Activated CD4-positive, alpha-beta T cell treated with anti-CD3 and anti-CD28 coated beads, Interleukin-2, amount 10 ng/mL, durations not matched to agents 7 days and 5 days (primary cell): ENCODE data around the gene CCDC90B. TPM values are rescaled to one million over a fixed set of nuclear protein-coding genes. Genes with fewer than 3 reads are reported as not detected.
"Not testable (repeated sequence)": the region's sequence is repeated elsewhere in the genome, so short reads cannot be mapped to it uniquely, and the experiment has no call there.

ENCODE experiments used
- CTCF ChIA-PET: fragments of 350-600 bp; sonication (Branson Sonifier 250); formaldehyde crosslinking; loops from one replicate; lab custom pipeline; 2021; ENCODE audit warnings: antibody characterized with exemption; lab: Charles Lee
- POLR2A ChIA-PET: fragments of 350-600 bp; sonication (Branson Sonifier 250); formaldehyde crosslinking; loops from one replicate; lab custom pipeline; 2021; ENCODE audit warnings: antibody characterized with exemption; lab: Charles Lee
- DNase-seq: peaks from one replicate; pipeline ENCODE4 v3.0.0-alpha.2; 2020
- H3K27ac Mint-ChIP-seq: one replicate; pipeline ENCODE4 v1.8.0; 2021; ENCODE audit warnings: mild to moderate bottlenecking, moderate library complexity, mixed read lengths
- H3K27me3 Mint-ChIP-seq: one replicate; pipeline ENCODE4 v1.8.0; 2021; ENCODE audit warnings: mixed read lengths
- H3K36me3 Mint-ChIP-seq: one replicate; pipeline ENCODE4 v1.8.0; 2021; ENCODE audit warnings: low read depth, mixed read lengths
- H3K4me1 Mint-ChIP-seq: one replicate; pipeline ENCODE4 v1.8.0; 2021; ENCODE audit warnings: mixed read lengths
- H3K4me3 Mint-ChIP-seq: one replicate; pipeline ENCODE4 v1.8.0; 2021; ENCODE audit warnings: mild to moderate bottlenecking, moderate library complexity, mixed read lengths
- H3K9me3 Mint-ChIP-seq: one replicate; pipeline ENCODE4 v1.8.0; 2021; ENCODE audit warnings: mixed read lengths
- total RNA-seq, 2 experiments: library from RNA; stranded (reverse); gene quantifications; one replicate each; pipeline ENCODE4 v1.2.3, GENCODE V29; 2021

Gene CCDC90B
- total RNA-seq = 10 to 100 TPM; 27.9 to 38.5 TPM

GRCh38 chr11:83285771-83286528 lies at the start of gene CCDC90B:
Gene CCDC90B, minus strand, starts transcription at chr11:83286367. Its CDS starts 395 bp downstream, at chr11:83285972.
- H3K27ac Mint-ChIP-seq = peak within 1 kb of the TSS; percentile 97
- peaks cover 33% of the 10 kb centered on the region for H3K4me1 Mint-ChIP-seq
- CTCF ChIA-PET = no interaction called here
- POLR2A ChIA-PET = no interaction called here
- peaks cover 2% of the 10 kb centered on the region for H3K27me3 Mint-ChIP-seq
- DNase-seq = peak; percentile 96
- H3K36me3 Mint-ChIP-seq = peaks cover 8% of the 10 kb centered on the region
- peaks cover 6% of the 10 kb centered on the region for H3K9me3 Mint-ChIP-seq
- H3K4me3 Mint-ChIP-seq = peak within 1 kb of the TSS; percentile 88

GRCh38 chr11:83335446-83336070 lies 49.4 kb upstream of the CCDC90B start:
- Mint-ChIP-seq H3K4me1 (no peaks in the 10 kb centered on the region), H3K36me3 (no peaks in the 10 kb centered on the region), H3K9me3 (no peaks in the 10 kb centered on the region), H3K27me3 (peaks cover 2% of the 10 kb centered on the region), H3K27ac (no peak overlapping the region), H3K4me3 (no peak overlapping the region)
- CTCF ChIA-PET = interaction anchor here (1.3 kb wide), 1 partner anchor 14 kb away, joined by 3 read pairs; no protein-coding TSS in a partner anchor
- DNase-seq = no peak
- POLR2A ChIA-PET = no interaction called here

- Mint-ChIP-seq H3K4me3 (no peak overlapping the region), H3K27me3 (no peaks in the 10 kb centered on the region), H3K27ac (no peak overlapping the region), H3K4me1 (no peaks in the 10 kb centered on the region), H3K9me3 (peaks cover 5% of the 10 kb centered on the region), H3K36me3 (no peaks in the 10 kb centered on the region)
- POLR2A ChIA-PET = no interaction called here
- CTCF ChIA-PET = interaction anchor here (0.7 kb wide), 1 partner anchor 258 kb away, joined by 4 read pairs; no protein-coding TSS in a partner anchor
- DNase-seq = no peak
Measured at GRCh38 chr11:83330303-83330702, 44.1 kb upstream of the CCDC90B start.

- Mint-ChIP-seq H3K9me3 (peaks cover 5% of the 10 kb centered on the region), H3K27me3 (peaks cover 20% of the 10 kb centered on the region), H3K4me3 (no peak overlapping the region), H3K27ac (no peak overlapping the region), H3K4me1 (no peaks in the 10 kb centered on the region), H3K36me3 (no peaks in the 10 kb centered on the region)
- DNase-seq = no peak
- ChIA-PET CTCF (no interaction called here), POLR2A (no interaction called here)
Measured at GRCh38 chr11:83326326-83326725, 40.2 kb upstream of the CCDC90B start.

GRCh38 chr11:83319346-83319745 lies 33.2 kb upstream of the CCDC90B start:
- Mint-ChIP-seq H3K9me3 (no peaks in the 10 kb centered on the region), H3K27ac (no peak overlapping the region), H3K4me3 (no peak overlapping the region), H3K27me3 (peaks cover 22% of the 10 kb centered on the region), H3K4me1 (no peaks in the 10 kb centered on the region), H3K36me3 (no peaks in the 10 kb centered on the region)
- CTCF ChIA-PET = no interaction called here
- POLR2A ChIA-PET = no interaction called here
- no peak for DNase-seq

GRCh38 chr11:83318931-83319330 lies 32.8 kb upstream of the CCDC90B start:
- Mint-ChIP-seq H3K4me1 (no peaks in the 10 kb centered on the region), H3K27me3 (peaks cover 19% of the 10 kb centered on the region), H3K4me3 (no peak overlapping the region), H3K36me3 (no peaks in the 10 kb centered on the region), H3K27ac (no peak overlapping the region), H3K9me3 (no peaks in the 10 kb centered on the region)
- POLR2A ChIA-PET = no interaction called here
- DNase-seq = no peak
- CTCF ChIA-PET = no interaction called here

GRCh38 chr11:83317757-83318690 lies 31.9 kb upstream of the CCDC90B start:
- H3K27me3 Mint-ChIP-seq = peaks cover 10% of the 10 kb centered on the region
- no peaks in the 10 kb centered on the region for H3K36me3 Mint-ChIP-seq
- CTCF ChIA-PET = no interaction called here
- no peak overlapping the region for H3K27ac Mint-ChIP-seq
- H3K4me1 Mint-ChIP-seq = no peaks in the 10 kb centered on the region
- no peaks in the 10 kb centered on the region for H3K9me3 Mint-ChIP-seq
- DNase-seq = no peak
- POLR2A ChIA-PET = no interaction called here
- no peak overlapping the region for H3K4me3 Mint-ChIP-seq

- H3K27me3 Mint-ChIP-seq, CTCF ChIA-PET, H3K36me3 Mint-ChIP-seq, H3K9me3 Mint-ChIP-seq, H3K4me1 Mint-ChIP-seq, POLR2A ChIA-PET, H3K27ac Mint-ChIP-seq, H3K4me3 Mint-ChIP-seq, DNase-seq: not testable (repeated sequence)
Measured at GRCh38 chr11:83316897-83317268, 30.7 kb upstream of the CCDC90B start.

GRCh38 chr11:83316143-83316896 lies 30.2 kb upstream of the CCDC90B start:
- POLR2A ChIA-PET, H3K4me1 Mint-ChIP-seq, H3K4me3 Mint-ChIP-seq, H3K36me3 Mint-ChIP-seq, H3K27ac Mint-ChIP-seq, H3K27me3 Mint-ChIP-seq, H3K9me3 Mint-ChIP-seq, DNase-seq, CTCF ChIA-PET: not testable (repeated sequence)

GRCh38 chr11:83312430-83312829 lies 26.3 kb upstream of the CCDC90B start:
- no peaks in the 10 kb centered on the region for H3K36me3 Mint-ChIP-seq
- no peaks in the 10 kb centered on the region for H3K4me1 Mint-ChIP-seq
- peaks cover 4% of the 10 kb centered on the region for H3K27me3 Mint-ChIP-seq
- CTCF ChIA-PET = no interaction called here
- no peaks in the 10 kb centered on the region for H3K9me3 Mint-ChIP-seq
- no peak for DNase-seq
- POLR2A ChIA-PET = no interaction called here
- no peak overlapping the region for H3K4me3 Mint-ChIP-seq
- no peak overlapping the region for H3K27ac Mint-ChIP-seq

- H3K4me1 Mint-ChIP-seq = no peaks in the 10 kb centered on the region
Measured at GRCh38 chr11:83311701-83312100, 25.5 kb upstream of the CCDC90B start.

GRCh38 chr11:83310718-83311117 lies 24.6 kb upstream of the CCDC90B start:
- Mint-ChIP-seq H3K27me3 (peaks cover 4% of the 10 kb centered on the region), H3K27ac (no peak overlapping the region), H3K36me3 (no peaks in the 10 kb centered on the region), H3K4me1 (no peaks in the 10 kb centered on the region), H3K9me3 (no peaks in the 10 kb centered on the region), H3K4me3 (no peak overlapping the region)
- ChIA-PET POLR2A (no interaction called here), CTCF (no interaction called here)
- no peak for DNase-seq

More at GRCh38 chr11:83311701-83312100, 25.5 kb upstream of the CCDC90B start:
- Mint-ChIP-seq H3K27me3 (peaks cover 4% of the 10 kb centered on the region), H3K36me3 (no peaks in the 10 kb centered on the region), H3K4me3 (no peak overlapping the region), H3K9me3 (no peaks in the 10 kb centered on the region), H3K27ac (no peak overlapping the region)
- no peak for DNase-seq
- POLR2A ChIA-PET = no interaction called here
- CTCF ChIA-PET = no interaction called here
